HFFc6 (cell line): ENCODE data around the gene CRYBA1. TPM values are rescaled to one million over a fixed set of nuclear protein-coding genes. Genes with fewer than 3 reads are reported as not detected.
A peak's percentile ranks its signal among the peaks of the same experiment; 100 is the strongest.

Source experiments
- DNase-seq: peaks from one replicate; pipeline ENCODE4 v3.0.0-alpha.2; 2018
- H3K27ac Mint-ChIP-seq: 2 replicates; pipeline ENCODE4 v1.8.0; 2020; ENCODE audit warnings: mild to moderate bottlenecking, mixed read lengths
- H3K27me3 Mint-ChIP-seq: 2 replicates; pipeline ENCODE4 v1.8.0; 2021; ENCODE audit warnings: mild to moderate bottlenecking, moderate library complexity, mixed read lengths; ENCODE audit not compliant: insufficient read depth
- H3K36me3 Mint-ChIP-seq: 2 replicates; pipeline ENCODE4 v1.8.0; 2021; ENCODE audit warnings: low read depth, mixed read lengths
- H3K4me1 Mint-ChIP-seq: 2 replicates; pipeline ENCODE4 v1.8.0; 2020; ENCODE audit warnings: low read depth, mixed read lengths
- H3K4me3 Mint-ChIP-seq: 2 replicates; pipeline ENCODE4 v1.8.0; 2020; ENCODE audit warnings: mild to moderate bottlenecking, moderate library complexity, mixed read lengths
- H3K9me3 Mint-ChIP-seq: 2 replicates; pipeline ENCODE4 v1.8.0; 2020; ENCODE audit warnings: mild to moderate bottlenecking, mixed read lengths
- CTCF ChIP-seq: fragments of 200-600 bp; sonication (generic); IDR thresholded peaks from 2 replicates; pipeline ENCODE4 v1.5.0; 2021; ENCODE audit warnings: antibody characterized with exemption, mild to moderate bottlenecking
- total RNA-seq, 6 experiments: library from RNA; stranded (reverse); fragmentation: NEBNext Ultra II Directional; extraction: Animal tissue kit (Norgen Biotek cat#: 25700); gene quantifications; 2 replicates in 1 of 6; 3 replicates in 5 of 6; pipeline ENCODE4 v1.2.3, GENCODE V29; 2021

The CRYBA1 gene
- total RNA-seq, 6 experiments from 2014 or later = 0.46 TPM; not detected in 5

GRCh38 chr17:29294580-29294900, 47.9 kb downstream of the CRYBA1 start:
- H3K9me3 Mint-ChIP-seq = peaks cover 4% of the 10 kb centered on the region; the same call in 1 of the 2 replicates
- H3K36me3 Mint-ChIP-seq = peaks cover 28% of the 10 kb centered on the region
- H3K4me3 Mint-ChIP-seq = peak overlapping the region; percentile 99

GRCh38 chr17:29295420-29295819, 48.8 kb downstream of the CRYBA1 start:
- TF ChIP-seq CTCF = no peak
- Mint-ChIP-seq H3K27ac (no peak overlapping the region; the same call in 1 of the 2 replicates), H3K27me3 (peaks cover 9% of the 10 kb centered on the region), H3K4me1 (peaks cover 24% of the 10 kb centered on the region), H3K4me3 (no peak overlapping the region), H3K9me3 (peaks cover 4% of the 10 kb centered on the region; the same call in 1 of the 2 replicates), H3K36me3 (peaks cover 22% of the 10 kb centered on the region)
- DNase-seq = no peak

More at GRCh38 chr17:29294580-29294900, 47.9 kb downstream of the CRYBA1 start:
- DNase-seq = no peak
- Mint-ChIP-seq H3K4me1 (peaks cover 32% of the 10 kb centered on the region), H3K27ac (peak overlapping the region; percentile 97), H3K27me3 (peaks cover 9% of the 10 kb centered on the region)
- no peak for TF ChIP-seq CTCF

- Mint-ChIP-seq H3K27me3 (peaks cover 5% of the 10 kb centered on the region; the same call in 1 of the 2 replicates), H3K4me1 (peaks cover 12% of the 10 kb centered on the region), H3K36me3 (0 out of 2 replicates have a peak, but pooled peaks cover under 1% of the 10 kb centered on the region), H3K4me3 (no peak overlapping the region), H3K9me3 (no peaks in the 10 kb centered on the region), H3K27ac (no peak overlapping the region)
- DNase-seq = no peak
- TF ChIP-seq CTCF = no peak
Measured at GRCh38 chr17:29299031-29299430, 52.4 kb downstream of the CRYBA1 start.

- no peak for TF ChIP-seq CTCF
- Mint-ChIP-seq H3K9me3 (no peaks in the 10 kb centered on the region), H3K27ac (no peak overlapping the region), H3K4me3 (no peak overlapping the region), H3K4me1 (no peaks in the 10 kb centered on the region), H3K27me3 (peaks cover 3% of the 10 kb centered on the region; the same call in 1 of the 2 replicates), H3K36me3 (no peaks in the 10 kb centered on the region)
- DNase-seq = no peak
Measured at GRCh38 chr17:29303386-29303785, 56.7 kb downstream of the CRYBA1 start.

Other genes with a start within 250 kb of the CRYBA1 start
- not detected for gene SEZ6, start 240.8 kb upstream of the CRYBA1 start, total RNA-seq
- under 1 TPM; 0.17 to 0.73 (median 0.44) TPM for gene PIPOX, start 203.7 kb upstream of the CRYBA1 start, total RNA-seq
- gene MYO18A, start 66.5 kb upstream of the CRYBA1 start, total RNA-seq = 10 to 100 TPM; 39.2 to 57.7 (median 42.9) TPM
- gene NUFIP2, start 47.3 kb downstream of the CRYBA1 start, total RNA-seq = 10 to 100 TPM; 43.8 to 51.8 (median 49.9) TPM
- gene TAOK1, start 143.5 kb downstream of the CRYBA1 start, total RNA-seq = 10 to 100 TPM; 72.0 to 82.6 (median 75.1) TPM